Hematopoietic multipotent progenitor cell treated with erythropoietin and hydrocortisone succinate and interleukin-3 and kit ligand, for 15 days (in vitro differentiated cells): ENCODE measurements around the gene PLS1.
"Not testable (repeated sequence)": the region's sequence is repeated elsewhere in the genome, so short reads cannot be mapped to it uniquely, and the experiment has no call there.

Experiments used
- DNase-seq: peaks from one replicate; pipeline ENCODE4 v3.0.0-alpha.2; 2015; ENCODE audit warnings: low spot score

PLS1 gene

GRCh38 chr3:142694225-142694624 is 98.0 kb downstream of the PLS1 start:
- DNase-seq, result no peak

- no peak for DNase-seq
Observed at GRCh38 chr3:142705198-142705597, 109.0 kb downstream of the PLS1 start.

- no peak for DNase-seq
Observed at GRCh38 chr3:142706321-142707127, 110.3 kb downstream of the PLS1 start.

- DNase-seq, result no peak
Observed at GRCh38 chr3:142709207-142709606, 113.0 kb downstream of the PLS1 start.

- DNase-seq, result not testable (repeated sequence)
Observed at GRCh38 chr3:142714882-142715281, 118.7 kb downstream of the PLS1 start.

GRCh38 chr3:142716102-142716501 is 119.9 kb downstream of the PLS1 start:
- DNase-seq, result no peak

- DNase-seq, result no peak
Observed at GRCh38 chr3:142723665-142723967, 127.4 kb downstream of the PLS1 start.

- DNase-seq, result peak; percentile 80
Observed at GRCh38 chr3:142723968-142724681, 127.9 kb downstream of the PLS1 start, which contains the start of gene TRPC1. TRPC1 (plus strand) TSS chr3:142724034; CDS start chr3:142724560, 526 bp downstream.

GRCh38 chr3:142724682-142725356 is 128.6 kb downstream of the PLS1 start:
- DNase-seq, result no peak

- no peak for DNase-seq
Observed at GRCh38 chr3:142725357-142725739, 129.2 kb downstream of the PLS1 start.

GRCh38 chr3:142726017-142726416 is 129.8 kb downstream of the PLS1 start:
- no peak for DNase-seq

GRCh38 chr3:142732066-142732465 is 135.9 kb downstream of the PLS1 start:
- DNase-seq, result no peak

- no peak for DNase-seq
Observed at GRCh38 chr3:142734834-142735233, 138.6 kb downstream of the PLS1 start.

- DNase-seq, result no peak
Observed at GRCh38 chr3:142735462-142735861, 139.3 kb downstream of the PLS1 start.

- no peak for DNase-seq
Observed at GRCh38 chr3:142738396-142738795, 142.2 kb downstream of the PLS1 start.

GRCh38 chr3:142746646-142747045 is 150.5 kb downstream of the PLS1 start:
- no peak for DNase-seq

GRCh38 chr3:142750531-142750930 is 154.3 kb downstream of the PLS1 start:
- DNase-seq, result not testable (repeated sequence)

GRCh38 chr3:142752605-142753004 is 156.4 kb downstream of the PLS1 start:
- DNase-seq, result not testable (repeated sequence)

- DNase-seq, result no peak
Observed at GRCh38 chr3:142754494-142754893, 158.3 kb downstream of the PLS1 start.
